HUES6 (cell line): ENCODE results near the gene TMEM178B.

Source experiments
- H3K27ac ChIP-seq: 2 replicates; pipeline ENCODE4 v1.7.0; 2013; ENCODE audit warnings: low read depth, mild to moderate bottlenecking, low read length, inconsistent platforms
- H3K27me3 ChIP-seq: 2 replicates; pipeline ENCODE4 v1.6.1; 2013; ENCODE audit warnings: low read length; ENCODE audit not compliant: control insufficient read depth, insufficient read depth
- H3K36me3 ChIP-seq: 2 replicates; pipeline ENCODE4 v1.6.1; 2013; ENCODE audit warnings: low read length; ENCODE audit not compliant: control insufficient read depth, insufficient read depth
- H3K4me1 ChIP-seq: 2 replicates; pipeline ENCODE4 v1.6.1; 2013; ENCODE audit warnings: low read length; ENCODE audit not compliant: control insufficient read depth, insufficient read depth
- H3K4me3 ChIP-seq: 2 replicates; pipeline ENCODE4 v1.5.1; 2013; ENCODE audit warnings: low read depth, low read length
- H3K9ac ChIP-seq: one replicate; pipeline ENCODE4 v1.6.1; 2013; ENCODE audit warnings: mild to moderate bottlenecking, low read length
- H3K9me3 ChIP-seq: 2 replicates; pipeline ENCODE4 v1.6.1; 2013; ENCODE audit warnings: low read depth, low read length; ENCODE audit not compliant: control insufficient read depth, insufficient read depth

Gene TMEM178B

GRCh38 chr7:141410353-141411000 is 336.6 kb downstream of the TMEM178B start:
- H3K4me3 ChIP-seq, result no peak overlapping the region
- no peaks in the 10 kb centered on the region for H3K27me3 ChIP-seq
- H3K36me3 ChIP-seq, result no peaks in the 10 kb centered on the region
- H3K9me3 ChIP-seq, result no peaks in the 10 kb centered on the region
- peaks cover 25% of the 10 kb centered on the region for H3K4me1 ChIP-seq
- H3K9ac ChIP-seq, result no peak overlapping the region
- no peak overlapping the region for H3K27ac ChIP-seq

DNA sequence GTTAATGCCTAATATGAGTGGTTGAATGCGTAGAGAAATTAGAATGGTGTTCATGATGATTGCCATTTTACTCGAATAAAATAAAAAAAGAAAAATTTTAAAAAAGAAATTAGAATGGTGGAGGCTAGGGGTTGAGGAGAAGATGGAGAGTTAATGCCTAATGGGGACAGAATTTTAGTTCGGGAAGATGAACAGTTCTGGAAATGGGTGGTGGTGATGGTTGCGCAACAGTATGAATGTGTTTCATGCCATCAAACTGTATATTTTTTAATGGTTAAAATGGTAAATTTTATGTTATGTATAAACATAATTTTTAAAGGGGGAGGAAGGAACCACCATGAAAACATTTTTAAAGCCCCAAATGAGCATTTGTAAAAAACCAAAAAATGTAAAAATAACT is 337.3 kb downstream of the TMEM178B start:
- H3K4me1 ChIP-seq, result peaks cover 25% of the 10 kb centered on the region
- no peak overlapping the region for H3K27ac ChIP-seq
- H3K4me3 ChIP-seq, result no peak overlapping the region
- H3K27me3 ChIP-seq, result no peaks in the 10 kb centered on the region
- no peaks in the 10 kb centered on the region for H3K36me3 ChIP-seq
- no peaks in the 10 kb centered on the region for H3K9me3 ChIP-seq
- H3K9ac ChIP-seq, result no peak overlapping the region

DNA sequence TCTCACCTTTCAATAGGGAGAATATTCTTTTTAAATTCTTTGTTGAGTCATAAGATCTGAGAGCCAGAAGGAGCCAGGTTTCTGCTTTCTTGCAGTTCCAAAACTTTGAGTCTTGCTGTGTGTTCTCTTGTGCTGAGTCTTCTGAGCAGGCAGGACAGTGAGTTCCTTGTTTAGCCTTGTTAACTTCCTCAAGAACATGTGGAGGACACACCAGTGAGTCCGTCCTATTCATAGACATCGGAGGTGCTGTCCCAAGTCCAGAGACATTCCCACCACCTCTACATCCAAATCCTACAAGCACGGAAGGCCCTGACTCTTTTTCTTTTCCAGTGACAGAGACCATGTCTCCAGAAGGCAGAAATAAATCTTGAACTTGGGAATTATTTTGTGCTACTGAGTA is 342.1 kb downstream of the TMEM178B start:
- Histone ChIP-seq H3K27ac (no peak overlapping the region), H3K4me3 (no peak overlapping the region), H3K27me3 (no peaks in the 10 kb centered on the region), H3K9ac (no peak overlapping the region), H3K36me3 (no peaks in the 10 kb centered on the region), H3K4me1 (peaks cover 2% of the 10 kb centered on the region; the same call in 1 of the 2 replicates), H3K9me3 (no peaks in the 10 kb centered on the region)

DNA sequence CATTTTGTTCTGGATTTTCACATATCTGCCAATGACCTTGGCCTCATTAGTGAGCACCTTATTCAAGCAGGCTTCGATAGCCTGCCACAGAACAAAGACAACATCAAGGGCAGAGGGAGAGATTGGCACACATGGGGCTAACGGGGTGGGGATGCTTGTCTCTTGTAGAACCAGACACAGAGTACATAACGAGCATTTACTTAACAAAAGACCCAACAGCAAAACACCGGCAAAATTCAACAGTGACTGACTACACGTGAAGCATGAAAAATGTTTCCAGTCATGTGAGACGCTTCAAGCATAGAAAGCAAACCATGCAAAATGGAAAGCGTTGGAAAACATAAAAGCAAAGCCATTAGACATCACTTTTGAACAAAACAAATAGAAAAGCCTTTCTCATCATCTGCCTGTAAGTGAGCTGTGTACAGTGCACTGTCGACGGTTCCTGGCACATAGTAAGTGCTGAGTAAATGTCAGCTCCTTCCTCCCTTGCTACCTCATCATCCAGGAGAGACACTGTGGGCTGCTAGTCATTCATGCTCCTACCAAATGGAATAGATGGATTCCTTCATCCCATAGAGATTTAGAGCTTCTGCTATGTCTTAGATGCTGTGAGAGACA is 342.9 kb downstream of the TMEM178B start:
- Histone ChIP-seq H3K36me3 (no peaks in the 10 kb centered on the region), H3K27ac (no peak overlapping the region)

DNA sequence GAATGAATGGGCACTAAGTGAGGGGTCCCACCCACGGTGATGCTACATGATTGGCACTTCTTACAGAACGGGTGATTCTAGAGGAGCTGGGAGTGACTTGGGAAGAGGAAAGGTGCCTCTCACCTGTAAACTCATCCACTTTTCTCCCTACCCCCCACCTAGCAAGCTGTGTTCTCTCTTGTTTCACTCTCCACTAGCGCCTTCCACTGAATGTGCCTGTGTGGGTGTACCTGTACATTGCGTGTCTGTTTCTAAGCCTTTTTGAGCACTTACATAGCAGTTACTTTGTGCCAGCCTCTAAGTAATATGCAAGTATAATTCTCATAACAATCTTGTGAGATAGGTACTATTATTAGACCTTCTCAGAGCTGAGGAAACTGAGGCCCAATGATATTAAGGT is 343.6 kb downstream of the TMEM178B start:
- Histone ChIP-seq H3K4me1 (no peaks in the 10 kb centered on the region; the same call in 1 of the 2 replicates), H3K4me3 (no peak overlapping the region), H3K36me3 (no peaks in the 10 kb centered on the region), H3K9ac (no peak overlapping the region), H3K9me3 (no peaks in the 10 kb centered on the region), H3K27ac (no peak overlapping the region), H3K27me3 (no peaks in the 10 kb centered on the region)

More for the DNA sequence above, 342.9 kb downstream of the TMEM178B start:
- no peak overlapping the region for H3K4me3 ChIP-seq
- H3K27me3 ChIP-seq, result no peaks in the 10 kb centered on the region
- no peaks in the 10 kb centered on the region for H3K9me3 ChIP-seq
- no peak overlapping the region for H3K9ac ChIP-seq
- peaks cover 2% of the 10 kb centered on the region; the same call in 1 of the 2 replicates for H3K4me1 ChIP-seq

GRCh38 chr7:141418066-141418465 is 344.2 kb downstream of the TMEM178B start:
- Histone ChIP-seq H3K9me3 (no peaks in the 10 kb centered on the region), H3K36me3 (no peaks in the 10 kb centered on the region)

GRCh38 chr7:141421306-141421705 is 347.4 kb downstream of the TMEM178B start:
- no peak overlapping the region for H3K9ac ChIP-seq
- no peaks in the 10 kb centered on the region for H3K27me3 ChIP-seq
- no peaks in the 10 kb centered on the region for H3K9me3 ChIP-seq
- no peaks in the 10 kb centered on the region for H3K4me1 ChIP-seq
- no peaks in the 10 kb centered on the region for H3K36me3 ChIP-seq
- no peak overlapping the region for H3K4me3 ChIP-seq
- H3K27ac ChIP-seq, result no peak overlapping the region

More at GRCh38 chr7:141418066-141418465, 344.2 kb downstream of the TMEM178B start:
- no peaks in the 10 kb centered on the region; the same call in 1 of the 2 replicates for H3K4me1 ChIP-seq
- no peak overlapping the region for H3K27ac ChIP-seq
- no peaks in the 10 kb centered on the region for H3K27me3 ChIP-seq
- no peak overlapping the region for H3K9ac ChIP-seq
- H3K4me3 ChIP-seq, result no peak overlapping the region

GRCh38 chr7:141427134-141427533 is 353.3 kb downstream of the TMEM178B start:
- Histone ChIP-seq H3K27ac (no peak overlapping the region), H3K27me3 (no peaks in the 10 kb centered on the region), H3K36me3 (no peaks in the 10 kb centered on the region), H3K4me1 (peaks cover 25% of the 10 kb centered on the region), H3K9ac (no peak overlapping the region), H3K4me3 (no peak overlapping the region), H3K9me3 (peaks cover 6% of the 10 kb centered on the region; the same call in 1 of the 2 replicates)

DNA sequence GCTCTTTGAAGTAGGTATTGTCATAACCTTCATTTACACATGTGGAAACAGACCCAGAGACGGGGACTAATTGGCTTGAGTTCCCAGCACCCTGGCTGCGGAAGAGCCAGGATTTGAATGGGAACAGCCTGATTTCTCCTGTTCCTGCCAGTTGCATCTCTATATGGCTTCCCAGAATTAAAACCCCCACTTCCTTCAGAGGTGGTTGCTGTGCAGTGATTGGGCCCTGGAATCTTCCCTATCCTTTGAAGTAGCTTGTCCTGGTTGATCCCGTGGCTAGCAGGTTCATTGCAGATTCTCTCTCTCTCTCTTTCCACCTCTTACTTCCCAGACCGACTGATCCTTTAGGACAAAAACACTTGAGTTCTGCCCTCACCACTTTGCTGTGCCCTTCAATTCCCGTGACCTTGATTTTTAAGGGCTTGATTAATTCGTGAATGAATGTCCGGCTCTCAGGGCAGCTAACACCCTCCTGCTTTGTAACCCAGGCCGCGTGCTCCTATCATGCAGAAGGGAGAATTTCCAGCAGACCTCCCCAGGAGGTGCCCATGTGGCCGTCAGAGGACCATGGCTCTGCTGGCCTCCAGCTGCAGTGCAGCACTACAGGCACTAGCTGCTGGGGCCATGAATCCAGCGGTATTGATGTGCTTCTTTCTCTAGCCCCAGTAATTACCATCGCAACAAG is 356.7 kb downstream of the TMEM178B start:
- H3K9ac ChIP-seq, result peak overlapping the region; percentile 57
- H3K4me1 ChIP-seq, result peaks cover 29% of the 10 kb centered on the region
- peaks cover 6% of the 10 kb centered on the region; the same call in 1 of the 2 replicates for H3K9me3 ChIP-seq
- no peaks in the 10 kb centered on the region for H3K36me3 ChIP-seq
- H3K27me3 ChIP-seq, result no peaks in the 10 kb centered on the region
- H3K4me3 ChIP-seq, result peak overlapping the region; percentile 34
- peak overlapping the region; percentile 77 for H3K27ac ChIP-seq

DNA sequence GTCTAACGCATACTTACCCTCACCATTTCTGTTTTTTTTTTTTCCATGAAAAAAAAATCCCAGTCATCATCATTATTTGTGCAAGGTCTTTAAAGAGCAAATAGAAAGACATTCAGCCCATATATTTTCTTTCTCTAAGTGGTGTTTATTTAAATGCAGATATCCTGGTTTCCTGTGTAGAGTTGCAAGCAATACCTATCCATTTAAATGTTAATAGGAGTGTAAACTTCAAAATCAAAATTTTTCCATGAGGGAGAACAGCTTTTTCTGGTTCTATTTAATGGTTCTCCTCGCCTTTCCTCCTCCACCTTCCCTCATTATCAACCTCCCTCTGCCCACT is 357.2 kb downstream of the TMEM178B start:
- H3K9ac ChIP-seq, result peak overlapping the region; percentile 57
- no peaks in the 10 kb centered on the region for H3K36me3 ChIP-seq
- H3K4me1 ChIP-seq, result peaks cover 35% of the 10 kb centered on the region
- peak overlapping the region; percentile 77 for H3K27ac ChIP-seq
- peak overlapping the region; percentile 34; the same call in 1 of the 2 replicates for H3K4me3 ChIP-seq
- H3K9me3 ChIP-seq, result peaks cover 6% of the 10 kb centered on the region; the same call in 1 of the 2 replicates
- no peaks in the 10 kb centered on the region for H3K27me3 ChIP-seq

- no peak overlapping the region for H3K9ac ChIP-seq
- H3K4me3 ChIP-seq, result no peak overlapping the region; the same call in 1 of the 2 replicates
- H3K9me3 ChIP-seq, result peaks cover 6% of the 10 kb centered on the region; the same call in 1 of the 2 replicates
- H3K27me3 ChIP-seq, result no peaks in the 10 kb centered on the region
- H3K4me1 ChIP-seq, result peaks cover 41% of the 10 kb centered on the region
- peak overlapping the region; percentile 66 for H3K27ac ChIP-seq
- no peaks in the 10 kb centered on the region for H3K36me3 ChIP-seq
Measured at GRCh38 chr7:141431711-141432110, 357.8 kb downstream of the TMEM178B start.
